Endothelial cell of umbilical vein (primary cell): ENCODE data around the gene DEGS2. TPM values are rescaled to one million over a fixed set of nuclear protein-coding genes. Genes with fewer than 3 reads are reported as not detected.
A peak's percentile ranks its signal among the peaks of the same experiment; 100 is the strongest.
"Not testable (repeated sequence)": the region's sequence is repeated elsewhere in the genome, so short reads cannot be mapped to it uniquely, and the experiment has no call there.

Experiments
- BruUV-seq: library from RNA; stranded (reverse); fragments of 400-500 nt; replicated peaks from 2 replicates; lab custom pipeline; 2021; lab: Mats Ljungman, UMichigan
- CTCF ChIA-PET: fragments of 300-600, 350-600 bp; sonication (Branson Sonifier 250); formaldehyde crosslinking; loops from one replicate; lab custom pipeline; 2021; ENCODE audit warnings: antibody characterized with exemption, inconsistent platforms; lab: Charles Lee
- POLR2A ChIA-PET: fragments of 300-600, 350-600 bp; sonication (Branson Sonifier 250); formaldehyde crosslinking; loops from one replicate; lab custom pipeline; 2021; ENCODE audit warnings: antibody characterized with exemption, inconsistent platforms; lab: Charles Lee
- DNase-seq: peaks from one replicate; pipeline ENCODE4 v3.0.0-alpha.2; 2011; ENCODE audit warnings: low read depth, low spot score
- FAIRE-seq: peaks from 2 replicates; lab custom pipeline; 2011; peaks lifted over from hg19 to GRCh38; lab: Jason Lieb, UNC
- H2AFZ ChIP-seq: 2 replicates; pipeline ENCODE4 v1.6.0; 2012; ENCODE audit warnings: low read depth, low read length, control low read depth, inconsistent platforms
- H3K27ac ChIP-seq: 2 replicates; pipeline ENCODE4 v1.5.1; 2011; ENCODE audit warnings: low read depth, mild to moderate bottlenecking, control low read depth, low read length, moderate library complexity; ENCODE audit not compliant: insufficient read depth
- H3K27me3 ChIP-seq, 2 experiments: 2 replicates each; pipeline versions ENCODE4 v1.6.0 to v1.6.1; 2011; ENCODE audit warnings: low read length in 2 of 2, mixed read lengths in 1 of 2; ENCODE audit not compliant: control insufficient read depth in 2 of 2, insufficient read depth in 2 of 2
- H3K36me3 ChIP-seq, 2 experiments: 2 replicates in 1 of 2; 3 replicates in 1 of 2; pipeline ENCODE4 v1.5.1; 2011; ENCODE audit warnings: low read length in 2 of 2, mild to moderate bottlenecking in 1 of 2, moderate library complexity in 1 of 2; ENCODE audit not compliant: control insufficient read depth in 2 of 2, insufficient read depth in 2 of 2; ENCODE audit errors: extremely low read depth in 1 of 2
- H3K4me1 ChIP-seq: 3 replicates; pipeline ENCODE4 v1.5.1; 2011; ENCODE audit warnings: mild to moderate bottlenecking, low read length; ENCODE audit not compliant: control insufficient read depth, insufficient read depth; ENCODE audit errors: extremely low read depth
- H3K4me2 ChIP-seq: 2 replicates; pipeline ENCODE4 v1.6.1; 2011; ENCODE audit warnings: low read length, control low read depth, mixed read lengths; ENCODE audit not compliant: insufficient read depth
- H3K4me3 ChIP-seq, 3 experiments: fragments of 200-600 bp in 1 of 3; sonication (generic), shearing (Covaris generic) in 1 of 3; replicated peaks in 1 of 3; 2 replicates each; pipeline ENCODE4 v1.5.1; 2011 to 2016; ENCODE audit warnings: control low read depth in 3 of 3, low read length in 3 of 3, mild to moderate bottlenecking in 2 of 3, inconsistent platforms in 1 of 3, low read depth in 1 of 3, moderate library complexity in 1 of 3; ENCODE audit not compliant: insufficient read depth in 1 of 3
- H3K79me2 ChIP-seq: 2 replicates; pipeline ENCODE4 v1.6.0; 2012; ENCODE audit warnings: low read length, inconsistent platforms; ENCODE audit not compliant: control insufficient read depth, insufficient read depth
- H3K9ac ChIP-seq: replicated peaks from 2 replicates; pipeline ENCODE3; 2011; ENCODE audit warnings: low read length, control low read depth; ENCODE audit not compliant: insufficient read depth; ENCODE audit errors: extremely low read depth
- H3K9me1 ChIP-seq: replicated peaks from 3 replicates; pipeline ENCODE4 v1.6.0; 2011; ENCODE audit warnings: mild to moderate bottlenecking, low read length; ENCODE audit not compliant: control insufficient read depth, insufficient read depth; ENCODE audit errors: extremely low read depth
- H3K9me3 ChIP-seq: replicated peaks from 2 replicates; pipeline ENCODE4 v1.5.1; 2012; ENCODE audit warnings: low read length, inconsistent platforms; ENCODE audit not compliant: control insufficient read depth, insufficient read depth
- H4K20me1 ChIP-seq: replicated peaks from 2 replicates; pipeline ENCODE3; 2011; ENCODE audit warnings: mild to moderate bottlenecking, low read length; ENCODE audit not compliant: control insufficient read depth, insufficient read depth; ENCODE audit errors: extremely low read depth
- EZH2 ChIP-seq: IDR thresholded peaks from 2 replicates; pipeline ENCODE4 v1.6.1; 2012; ENCODE audit warnings: borderline replicate concordance, low read depth, mild to moderate bottlenecking, moderate library complexity, low read length, inconsistent platforms; ENCODE audit not compliant: severe bottlenecking
- GATA2 ChIP-seq: IDR thresholded peaks from 2 replicates; pipeline ENCODE4 v1.7.0; 2011; ENCODE audit warnings: low read depth, mild to moderate bottlenecking, moderate library complexity, mixed read lengths, low read length; ENCODE audit not compliant: insufficient read length, insufficient read depth
- dilution Hi-C: fragments of 300-500 bp; cut with MboI; formaldehyde crosslinking; loops from one replicate; pipeline ENCODE4 v1.15.0; 2019; ENCODE audit warnings: low sequenced_read_pairs; ENCODE audit not compliant: extremely low pct_ligation_motif_present
- intact Hi-C: fragments of 100-400 bp; cut with micrococcal nuclease; formaldehyde crosslinking; loops from one replicate; pipeline ENCODE4 v1.10.0; 2022
- polyA plus RNA-seq, 4 experiments: library from polyadenylated mRNA; depleted of rRNA in 3 of 4; stranded (reverse) in 3 of 4; unstranded in 1 of 4; fragments of >200 nt; gene quantifications; 2 replicates each; pipeline versions ENCODE4 v1.2.1 to v1.2.3, GENCODE V29; 2011 to 2012; ENCODE audit warnings: missing spikeins in 1 of 4
- total RNA-seq: library from RNA; stranded (reverse); gene quantifications from 2 replicates; pipeline ENCODE4 v1.2.3, GENCODE V29; 2021
- TF ChIP-seq, protein P1 (sequence below), 2 donors: IDR thresholded peaks; 1 replicate in 1 of 2; 2 replicates in 1 of 2; pipeline ENCODE4 v1.5.1; 2011; ENCODE audit warnings: low read length in 2 of 2, mild to moderate bottlenecking in 2 of 2, moderate library complexity in 2 of 2, control low read depth in 1 of 2, inconsistent platforms in 1 of 2, low read depth in 1 of 2; ENCODE audit not compliant: insufficient read depth in 1 of 2; ENCODE audit errors: extremely low read depth in 1 of 2

The DEGS2 gene
- total and polyA plus RNA-seq, 2 donors (not counting 3 experiments of a cell fraction or from before 2014, with no cell fraction given), result 0.06 TPM; not detected in 1

DNA sequence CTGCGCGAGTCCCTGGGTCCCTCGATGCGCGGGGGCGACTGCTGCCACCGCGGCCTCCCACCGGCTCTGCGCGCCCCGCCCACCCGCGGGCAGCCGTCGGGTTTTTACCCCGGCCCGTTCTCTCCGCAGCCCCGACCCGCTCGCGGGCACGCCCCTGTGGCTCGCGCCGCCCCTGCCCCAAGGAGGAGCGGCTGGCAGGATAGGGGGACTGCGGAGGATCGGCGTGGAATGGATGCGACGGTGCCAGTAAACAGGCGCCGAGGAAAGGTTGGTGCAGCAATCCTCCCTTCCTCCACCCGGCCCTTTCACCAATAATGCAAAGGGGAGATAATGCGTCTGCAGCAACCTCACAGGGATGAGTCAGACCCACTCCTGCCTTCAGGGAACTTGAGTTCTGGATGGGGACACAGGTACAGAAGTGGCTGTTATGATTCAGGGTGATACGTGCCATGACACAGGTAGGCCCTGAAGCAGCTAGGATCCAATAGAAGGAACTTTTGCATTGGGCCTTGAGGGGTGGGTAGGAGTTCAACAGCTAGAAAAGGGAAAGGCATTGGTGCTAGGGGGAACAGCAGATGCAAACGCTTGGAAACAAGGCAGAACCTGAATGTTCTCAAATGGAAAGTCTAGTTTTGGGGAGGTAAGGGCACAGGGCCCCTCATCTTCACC is 554 bp upstream of the DEGS2 start:
- H3K27me3 ChIP-seq, result peaks cover 14 to 20% of the 10 kb centered on the region in 2 experiments
- CTCF ChIA-PET, result interaction anchor here (0.9 to 1.9 kb wide), 2 partner anchors 8 to 18 kb away, joined by 3 to 6 read pairs; no protein-coding TSS in a partner anchor
- dilution Hi-C loops, result no loop called here

DNA sequence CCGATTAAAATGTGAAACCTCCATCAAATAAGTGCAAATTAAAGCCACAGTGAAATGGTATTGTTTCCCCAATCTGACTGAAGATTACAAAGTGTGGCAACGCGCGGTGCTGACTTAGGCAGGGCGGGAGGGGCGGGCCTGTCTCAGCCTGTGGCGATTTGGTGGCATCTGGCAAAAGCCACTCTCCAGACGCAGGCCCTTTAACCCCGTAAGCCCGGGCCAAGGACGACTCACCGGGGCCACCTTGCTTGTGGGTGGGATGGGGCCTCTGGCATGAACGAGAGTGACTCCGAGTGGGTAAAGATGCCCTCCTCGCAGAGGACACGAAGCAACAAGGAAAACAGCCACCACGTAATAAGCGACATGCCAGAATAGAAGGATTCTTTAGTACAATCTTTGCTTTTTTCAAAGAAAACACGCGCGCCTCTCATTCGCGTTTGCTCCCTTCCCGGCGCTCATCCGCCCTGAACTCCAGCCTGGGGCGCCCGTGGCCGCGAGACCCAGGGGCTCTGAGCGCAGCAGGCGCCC is 815 bp downstream of the DEGS2 start:
- H3K4me3 ChIP-seq, result no peak overlapping the region
- no peak for FAIRE-seq
- intact Hi-C loops, result no loop called here

More for the DNA sequence above, 554 bp upstream of the DEGS2 start:
- H3K4me3 ChIP-seq, result no peak overlapping the region
- FAIRE-seq, result no peak
- no peak overlapping the region for H3K9ac ChIP-seq
- no peaks in the 10 kb centered on the region for H3K9me3 ChIP-seq
- no peaks in the 10 kb centered on the region for H3K4me1 ChIP-seq
- H4K20me1 ChIP-seq, result no peaks in the 10 kb centered on the region
- no peaks in the 10 kb centered on the region for H3K36me3 ChIP-seq
- H3K27ac ChIP-seq, result no peak overlapping the region
- H3K4me2 ChIP-seq, result peak overlapping the region; percentile 13
- BruUV-seq, result no TSS peak
- intact Hi-C loops, result no loop called here
- POLR2A ChIA-PET, result no interaction called here
- DNase-seq, result no peak
- peak; percentile 61 for TF ChIP-seq EZH2
- TF ChIP-seq, protein P1, sequence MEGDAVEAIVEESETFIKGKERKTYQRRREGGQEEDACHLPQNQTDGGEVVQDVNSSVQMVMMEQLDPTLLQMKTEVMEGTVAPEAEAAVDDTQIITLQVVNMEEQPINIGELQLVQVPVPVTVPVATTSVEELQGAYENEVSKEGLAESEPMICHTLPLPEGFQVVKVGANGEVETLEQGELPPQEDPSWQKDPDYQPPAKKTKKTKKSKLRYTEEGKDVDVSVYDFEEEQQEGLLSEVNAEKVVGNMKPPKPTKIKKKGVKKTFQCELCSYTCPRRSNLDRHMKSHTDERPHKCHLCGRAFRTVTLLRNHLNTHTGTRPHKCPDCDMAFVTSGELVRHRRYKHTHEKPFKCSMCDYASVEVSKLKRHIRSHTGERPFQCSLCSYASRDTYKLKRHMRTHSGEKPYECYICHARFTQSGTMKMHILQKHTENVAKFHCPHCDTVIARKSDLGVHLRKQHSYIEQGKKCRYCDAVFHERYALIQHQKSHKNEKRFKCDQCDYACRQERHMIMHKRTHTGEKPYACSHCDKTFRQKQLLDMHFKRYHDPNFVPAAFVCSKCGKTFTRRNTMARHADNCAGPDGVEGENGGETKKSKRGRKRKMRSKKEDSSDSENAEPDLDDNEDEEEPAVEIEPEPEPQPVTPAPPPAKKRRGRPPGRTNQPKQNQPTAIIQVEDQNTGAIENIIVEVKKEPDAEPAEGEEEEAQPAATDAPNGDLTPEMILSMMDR (IDR thresholded peaks at IDR 0.05; ENCODE audit: extremely low read depth in 1 of 2, insufficient read depth in 1 of 2, low read depth in 1 of 2, low read length in 2 of 2), result no peak
- no peaks in the 10 kb centered on the region for H3K9me1 ChIP-seq
- H3K79me2 ChIP-seq, result no peaks in the 10 kb centered on the region
- H2AFZ ChIP-seq, result no peak overlapping the region

DNA sequence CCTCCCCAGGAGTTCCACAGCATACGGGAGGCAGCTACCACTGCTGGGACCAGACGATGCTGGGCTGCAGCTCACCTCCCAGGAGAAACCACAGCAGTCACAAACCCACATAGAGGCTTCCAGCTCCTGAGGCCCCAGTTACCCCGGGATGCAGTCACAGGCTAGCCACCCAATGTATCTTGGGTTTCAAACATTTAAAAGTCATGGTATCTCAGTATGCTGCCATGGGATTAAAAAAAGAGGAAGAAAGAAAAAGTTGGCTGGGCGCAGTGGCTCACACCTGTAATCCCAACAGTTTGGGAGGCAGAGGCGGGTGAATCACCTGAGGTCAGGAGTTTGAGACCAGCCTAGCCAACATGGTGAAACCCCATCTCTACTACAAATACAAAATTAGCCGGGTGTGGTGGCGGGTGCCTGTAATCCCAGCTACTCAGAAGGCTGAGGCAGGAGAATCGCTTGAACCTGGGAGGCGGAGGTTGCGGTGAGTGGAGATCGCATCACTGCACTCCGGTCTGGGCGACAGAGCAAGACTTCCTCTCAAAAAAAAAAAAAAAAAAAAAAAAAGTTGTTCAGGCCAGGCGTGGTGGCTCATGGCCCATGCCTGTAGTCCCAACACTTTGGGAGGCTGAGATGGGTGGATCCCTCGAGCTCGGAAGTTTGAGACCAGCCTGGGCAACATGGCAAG is 1.8 kb downstream of the DEGS2 start:
- H3K9ac ChIP-seq, H3K4me1 ChIP-seq, H3K9me3 ChIP-seq, H3K4me2 ChIP-seq, H4K20me1 ChIP-seq, H3K36me3 ChIP-seq, H3K9me1 ChIP-seq, H3K79me2 ChIP-seq, dilution Hi-C loops, POLR2A ChIA-PET, DNase-seq, H2AFZ ChIP-seq, BruUV-seq, H3K27ac ChIP-seq, H3K4me3 ChIP-seq, FAIRE-seq: not testable (repeated sequence)
- CTCF ChIA-PET, result interaction anchor here (1.3 to 3.8 kb wide), 2 partner anchors 16 to 35 kb away, joined by 3 to 47 read pairs; no protein-coding TSS in a partner anchor
- peaks cover 14 to 20% of the 10 kb centered on the region in 2 experiments for H3K27me3 ChIP-seq
- intact Hi-C loops, result loop anchor here (2.0 kb wide), 1 partner anchor 57 kb away; no protein-coding TSS in a partner anchor

More for the DNA sequence above, 815 bp downstream of the DEGS2 start:
- no peak for TF ChIP-seq GATA2
- Histone ChIP-seq H3K9me1 (no peaks in the 10 kb centered on the region), H3K27ac (no peak overlapping the region), H4K20me1 (no peaks in the 10 kb centered on the region), H3K9me3 (no peaks in the 10 kb centered on the region), H3K4me1 (no peaks in the 10 kb centered on the region), H3K4me2 (peak overlapping the region; percentile 9), H3K79me2 (no peaks in the 10 kb centered on the region), H2AFZ (no peak overlapping the region), H3K36me3 (no peaks in the 10 kb centered on the region), H3K9ac (no peak overlapping the region), H3K27me3 (peaks cover 14 to 20% of the 10 kb centered on the region in 2 experiments)
- ChIA-PET CTCF (no interaction called here), POLR2A (no interaction called here)
- no peak for DNase-seq
- BruUV-seq, result no TSS peak
- dilution Hi-C loops, result no loop called here
